IMR-90 (cell line): ENCODE data around the gene PEX19. TPM values are rescaled to one million over a fixed set of nuclear protein-coding genes. Genes with fewer than 3 reads are reported as not detected.

Experiments used
- ATAC-seq: fragments of 200-7000 bp; cut with Tn5 transposase; 2 replicates; pipeline ENCODE4 v1.9.1; 2020; ENCODE audit warnings: low read depth, mild to moderate bottlenecking, moderate library complexity
- BruUV-seq: library from RNA; stranded (reverse); fragments of 400-500 nt; replicated peaks from 2 replicates; lab custom pipeline; 2021; lab: Mats Ljungman, UMichigan
- CTCF ChIA-PET: fragments of 300-600 bp; formaldehyde crosslinking; extraction: SDS; loops from one replicate; lab custom pipeline; 2021; ENCODE audit warnings: antibody characterized with exemption; lab: Yijun Ruan, JAX
- POLR2A ChIA-PET: fragments of 300-600 bp; sonication (Branson Sonifier 250); formaldehyde crosslinking; loops from one replicate; lab custom pipeline; 2022; ENCODE audit warnings: antibody characterized with exemption; ENCODE audit not compliant: unreplicated experiment; lab: Charles Lee
- DNase-seq: peaks from one replicate; pipeline ENCODE4 v3.0.0; 2013
- H2AFZ ChIP-seq: replicated peaks from 2 replicates; pipeline ENCODE3; 2013; ENCODE audit warnings: low read length, mild to moderate bottlenecking; ENCODE audit not compliant: poor library complexity
- H2AK5ac ChIP-seq: 2 replicates; pipeline ENCODE4 v1.6.1; 2013; ENCODE audit warnings: low read depth, low read length, inconsistent platforms
- H2AK9ac ChIP-seq: replicated peaks from 2 replicates; pipeline ENCODE3; 2013; ENCODE audit warnings: mild to moderate bottlenecking, low read depth, low read length, moderate library complexity; ENCODE audit not compliant: poor library complexity
- H2BK120ac ChIP-seq: 2 replicates; pipeline ENCODE4 v1.6.1; 2013; ENCODE audit warnings: low read depth, low read length, inconsistent platforms
- H2BK15ac ChIP-seq: 3 replicates; pipeline ENCODE4 v1.6.1; 2013; ENCODE audit warnings: low read depth, low read length, inconsistent platforms
- H2BK20ac ChIP-seq: 2 replicates; pipeline ENCODE4 v1.6.1; 2013; ENCODE audit warnings: low read depth, mild to moderate bottlenecking, inconsistent platforms, low read length, moderate library complexity
- H2BK5ac ChIP-seq: 2 replicates; pipeline ENCODE4 v1.6.1; 2013; ENCODE audit warnings: mild to moderate bottlenecking, low read depth, low read length, inconsistent platforms; ENCODE audit not compliant: poor library complexity, severe bottlenecking
- H3K14ac ChIP-seq: replicated peaks from 2 replicates; pipeline ENCODE4 v1.6.1; 2013; ENCODE audit warnings: low read depth, low read length, inconsistent platforms
- H3K18ac ChIP-seq: 2 replicates; pipeline ENCODE4 v1.6.1; 2013; ENCODE audit warnings: low read depth, low read length, control low read depth
- H3K23ac ChIP-seq: 2 replicates; pipeline ENCODE4 v1.6.1; 2013; ENCODE audit warnings: low read depth, low read length, inconsistent platforms
- H3K27ac ChIP-seq: 2 replicates; pipeline ENCODE4 v1.5.1; 2013; ENCODE audit warnings: mild to moderate bottlenecking, control low read depth, low read length; ENCODE audit not compliant: insufficient read depth
- H3K27me3 ChIP-seq: 2 replicates; pipeline ENCODE4 v1.6.1; 2013; ENCODE audit warnings: low read length; ENCODE audit not compliant: control insufficient read depth, insufficient read depth
- H3K36me3 ChIP-seq: 2 replicates; pipeline ENCODE4 v1.6.1; 2013; ENCODE audit warnings: low read length, mixed read lengths; ENCODE audit not compliant: control insufficient read depth, insufficient read depth
- H3K4ac ChIP-seq: 2 replicates; pipeline ENCODE4 v1.6.1; 2013; ENCODE audit warnings: low read depth, low read length, inconsistent platforms
- H3K4me1 ChIP-seq: 2 replicates; pipeline ENCODE4 v1.6.1; 2013; ENCODE audit warnings: low read length, mixed read lengths; ENCODE audit not compliant: control insufficient read depth, insufficient read depth
- H3K4me2 ChIP-seq: 2 replicates; pipeline ENCODE4 v1.6.1; 2013; ENCODE audit warnings: low read depth, mild to moderate bottlenecking, control low read depth, low read length, moderate library complexity
- H3K4me3 ChIP-seq: 2 replicates; pipeline ENCODE4 v1.5.1; 2013; ENCODE audit warnings: low read depth, mild to moderate bottlenecking, control low read depth, low read length, moderate library complexity; ENCODE audit not compliant: insufficient read depth
- H3K56ac ChIP-seq: 2 replicates; pipeline ENCODE4 v1.6.1; 2013; ENCODE audit warnings: low read length, inconsistent platforms; ENCODE audit not compliant: insufficient read depth; ENCODE audit errors: extremely low read depth
- H3K79me1 ChIP-seq, 2 experiments: 2 replicates each; pipeline ENCODE4 v1.6.1; 2013; ENCODE audit warnings: low read length in 2 of 2, inconsistent platforms in 1 of 2, low read depth in 1 of 2
- H3K9ac ChIP-seq: 2 replicates; pipeline ENCODE4 v1.6.1; 2013; ENCODE audit warnings: low read depth, low read length, control low read depth
- H3K9me1 ChIP-seq: 2 replicates; pipeline ENCODE4 v1.6.1; 2013; ENCODE audit warnings: low read length, inconsistent platforms; ENCODE audit not compliant: insufficient read depth
- H3K9me3 ChIP-seq: 2 replicates; pipeline ENCODE4 v1.6.1; 2013; ENCODE audit warnings: low read length; ENCODE audit not compliant: control insufficient read depth, insufficient read depth
- H4K20me1 ChIP-seq: 2 replicates; pipeline ENCODE4 v1.6.1; 2013; ENCODE audit warnings: low read length, inconsistent platforms; ENCODE audit not compliant: insufficient read depth
- H4K5ac ChIP-seq: 2 replicates; pipeline ENCODE4 v1.6.1; 2013; ENCODE audit warnings: mild to moderate bottlenecking, low read depth, low read length, control low read depth
- H4K8ac ChIP-seq, 2 experiments: 2 replicates each; pipeline ENCODE4 v1.6.1; 2013; ENCODE audit warnings: low read depth in 2 of 2, low read length in 2 of 2, control low read depth in 1 of 2, inconsistent platforms in 1 of 2
- H4K91ac ChIP-seq: 2 replicates; pipeline ENCODE4 v1.6.1; 2013; ENCODE audit warnings: low read depth, low read length, inconsistent platforms; ENCODE audit not compliant: insufficient read depth
- FOS ChIP-seq: fragments of 150-350 bp; IDR thresholded peaks from 2 replicates; pipeline ENCODE4 v1.6.1; 2016; ENCODE audit warnings: low read depth, low read length
- POLR2A ChIP-seq: IDR thresholded peaks from 2 replicates; pipeline ENCODE4 v1.6.1; 2012; ENCODE audit warnings: mild to moderate bottlenecking, low read depth, low read length
- RCOR1 ChIP-seq: IDR thresholded peaks from 2 replicates; pipeline ENCODE4 v1.6.1; 2012; ENCODE audit warnings: mild to moderate bottlenecking, low read length, improper control_type of control experiment; ENCODE audit not compliant: insufficient replicate concordance
- RFX5 ChIP-seq: IDR thresholded peaks from 2 replicates; pipeline ENCODE4 v1.8.0; 2012; ENCODE audit warnings: low read depth, mild to moderate bottlenecking, low read length, moderate library complexity
- WGBS, 2 experiments: methylation state at CpG; one replicate each; pipeline versions ENCODE4 v1.1.5 to v1.1.7; 2013; ENCODE audit warnings: missing lambda C conversion rate in 2 of 2; ENCODE audit not compliant: insufficient read length in 1 of 2; ENCODE audit errors: extremely low coverage in 2 of 2; 5-methylcytosine and 5-hydroxymethylcytosine counted together
- dilution Hi-C: fragments of 300-500 bp; cut with HindIII; formaldehyde crosslinking; loops from one replicate; pipeline ENCODE4 v1.14.3; 2018; ENCODE audit warnings: low sequenced_read_pairs; ENCODE audit not compliant: unreplicated experiment
- in situ Hi-C: fragments of 300-500 bp; cut with MboI; formaldehyde crosslinking; loops from 3 replicates; pipeline ENCODE4 v1.14.3; 2019; ENCODE audit warnings: low sequenced_read_pairs, inconsistent platforms, mixed read lengths
- intact Hi-C: fragments of 100-400 bp; cut with micrococcal nuclease; formaldehyde crosslinking; loops from 2 replicates; pipeline ENCODE4 v1.10.0; 2022
- polyA plus RNA-seq, 3 experiments: library from polyadenylated mRNA; depleted of rRNA; stranded (reverse); fragments of >200 nt; gene quantifications; 2 replicates each; pipeline ENCODE4 v1.2.3, GENCODE V29; 2012; ENCODE audit warnings: low replicate concordance in 1 of 3
- total RNA-seq: library from RNA; depleted of rRNA; stranded (reverse); fragments of >200 nt; gene quantifications from 2 replicates; pipeline ENCODE4 v1.2.3, GENCODE V29; 2012

The PEX19 gene
- total and polyA plus RNA-seq, 2 of the 4 experiments (the other 2 are of a cell fraction), result 44.5 to 67.7 TPM

DNA sequence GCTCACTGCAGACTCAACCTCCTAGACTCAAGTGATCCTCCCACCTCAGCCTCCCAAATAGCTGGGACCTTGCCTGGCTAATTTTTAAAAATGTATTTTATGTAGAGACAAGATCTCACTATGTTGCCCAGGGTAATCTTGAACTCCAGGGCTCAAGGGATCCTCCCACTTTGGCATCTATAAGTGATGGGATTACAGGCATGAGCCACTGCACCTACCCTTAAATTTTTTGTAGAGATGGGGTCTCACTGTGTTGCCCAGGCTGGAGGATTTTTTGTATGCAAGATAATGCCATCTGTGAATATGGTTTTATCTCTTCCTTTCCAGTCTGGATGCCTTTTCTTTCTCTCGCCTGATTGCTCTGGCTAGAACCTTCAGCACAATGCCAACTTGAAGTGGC, 13.9 kb downstream of the PEX19 start:
- no TSS peak for BruUV-seq
- H3K27ac ChIP-seq, result no peak overlapping the region
- H3K36me3 ChIP-seq, result no peaks in the 10 kb centered on the region
- H3K4me1 ChIP-seq, result no peaks in the 10 kb centered on the region
- H3K4ac ChIP-seq, result no peak overlapping the region
- H3K4me3 ChIP-seq, result no peak overlapping the region
- DNase-seq (no peak), ATAC-seq (no peak)
- no peak overlapping the region for H3K14ac ChIP-seq
- no peak overlapping the region for H3K9ac ChIP-seq
- no peak overlapping the region for H4K8ac ChIP-seq
- H2BK5ac ChIP-seq, result no peak overlapping the region
- H3K27me3 ChIP-seq, result no peaks in the 10 kb centered on the region
- no peak overlapping the region for H3K23ac ChIP-seq
- no peak overlapping the region for H2AK9ac ChIP-seq
- no peak overlapping the region for H2AFZ ChIP-seq
- H2BK20ac ChIP-seq, result no peak overlapping the region
- no peaks in the 10 kb centered on the region for H3K9me1 ChIP-seq
- dilution Hi-C loops, result no loop called here
- no peak overlapping the region for H2BK120ac ChIP-seq
- H4K91ac ChIP-seq, result no peak overlapping the region
- H4K20me1 ChIP-seq, result no peaks in the 10 kb centered on the region
- no CpG with 5 or more reads among the region's 1 CpG for WGBS, 2 experiments
- no peaks in the 10 kb centered on the region for H3K79me1 ChIP-seq
- H2AK5ac ChIP-seq, result no peak overlapping the region
- ChIA-PET POLR2A (no interaction called here), CTCF (no interaction called here)
- H3K4me2 ChIP-seq, result no peak overlapping the region
- no peak for TF ChIP-seq FOS
- TF ChIP-seq POLR2A, result no peak
- TF ChIP-seq RFX5, result no peak
- no peak for TF ChIP-seq RCOR1
- no peak overlapping the region for H4K5ac ChIP-seq
- H3K56ac ChIP-seq, result no peak overlapping the region
- no peak overlapping the region for H3K18ac ChIP-seq
- no peaks in the 10 kb centered on the region for H3K9me3 ChIP-seq
- intact Hi-C loops, result no loop called here
- in situ Hi-C loops, result no loop called here
- no peak overlapping the region for H2BK15ac ChIP-seq
